HG03175 (cell line): Measurements from ENCODE around the gene CRTAC1.

Experiments used
- ATAC-seq: cut with Tn5 transposase; IDR thresholded peaks from one replicate; pipeline ENCODE4 v1.9.1; 2021; ENCODE audit warnings: mild to moderate bottlenecking, moderate library complexity; ENCODE audit not compliant: unreplicated experiment

CRTAC1 gene

GRCh38 chr10:97901381-97901780 lies 129.0 kb downstream of the CRTAC1 start:
- ATAC-seq = no peak

- no peak for ATAC-seq
Observed at GRCh38 chr10:97898429-97898828, 132.0 kb downstream of the CRTAC1 start.

- ATAC-seq = no peak
Observed at GRCh38 chr10:97896756-97897358, 133.6 kb downstream of the CRTAC1 start.

DNA sequence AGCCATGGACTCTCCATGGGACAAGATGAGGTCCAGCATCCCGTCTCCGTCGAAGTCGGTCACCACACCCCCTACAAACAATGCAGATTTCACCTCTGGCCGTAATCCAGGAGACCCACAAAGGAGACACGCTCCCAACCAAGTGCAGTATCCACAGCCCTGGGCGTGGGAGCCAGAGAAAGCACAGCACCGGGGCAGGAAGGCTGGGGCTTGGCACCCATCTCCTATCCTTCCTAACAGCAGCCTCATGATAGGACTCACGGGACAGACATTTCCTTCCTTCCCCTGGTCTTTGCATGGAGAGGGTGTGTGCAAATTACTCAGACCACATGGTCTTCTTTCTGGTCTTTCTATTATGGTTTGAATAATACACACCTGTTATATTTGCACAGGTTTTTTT lies 134.5 kb downstream of the CRTAC1 start:
- no peak for ATAC-seq

DNA sequence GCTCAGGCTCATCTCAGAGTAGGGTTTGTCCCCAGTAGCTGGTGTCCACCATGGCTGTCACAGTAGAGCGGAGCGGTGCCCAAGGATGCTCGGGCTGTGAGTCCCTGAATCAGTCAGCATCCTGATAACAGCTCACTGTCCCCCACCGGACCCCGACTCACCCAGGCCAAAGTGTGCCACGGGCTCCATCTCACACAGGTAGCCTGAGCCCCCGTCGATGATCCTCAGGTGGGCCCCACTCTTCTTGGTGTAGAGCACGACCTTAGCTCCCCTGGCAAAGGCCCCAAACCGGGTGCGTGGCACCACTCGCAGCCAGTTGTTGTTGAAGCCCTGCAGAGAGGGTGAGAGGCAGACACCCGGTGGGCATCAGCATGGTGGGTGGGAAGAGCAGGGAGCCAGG lies 135.3 kb downstream of the CRTAC1 start:
- ATAC-seq = no peak

DNA sequence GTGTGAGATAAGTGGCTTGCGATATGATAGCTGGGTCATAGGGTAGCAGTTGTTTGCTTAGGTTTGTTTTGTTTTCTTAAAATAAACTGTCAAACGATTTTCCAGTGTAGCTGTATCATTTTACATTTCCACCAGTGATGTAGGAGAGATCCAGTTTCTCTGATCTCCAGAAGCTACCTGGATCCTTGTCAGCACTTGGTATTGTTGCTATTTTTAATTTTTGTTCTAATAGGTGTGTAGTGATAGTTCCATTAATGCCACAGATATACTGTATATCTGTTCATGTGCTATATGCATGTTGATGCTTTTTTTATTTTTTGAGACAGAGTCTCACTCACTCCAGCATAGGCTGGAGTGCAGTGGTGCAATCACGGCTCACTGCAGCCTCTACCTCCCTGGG lies 136.3 kb downstream of the CRTAC1 start:
- no peak for ATAC-seq

GRCh38 chr10:97892939-97893338 lies 137.5 kb downstream of the CRTAC1 start:
- ATAC-seq = no peak

DNA sequence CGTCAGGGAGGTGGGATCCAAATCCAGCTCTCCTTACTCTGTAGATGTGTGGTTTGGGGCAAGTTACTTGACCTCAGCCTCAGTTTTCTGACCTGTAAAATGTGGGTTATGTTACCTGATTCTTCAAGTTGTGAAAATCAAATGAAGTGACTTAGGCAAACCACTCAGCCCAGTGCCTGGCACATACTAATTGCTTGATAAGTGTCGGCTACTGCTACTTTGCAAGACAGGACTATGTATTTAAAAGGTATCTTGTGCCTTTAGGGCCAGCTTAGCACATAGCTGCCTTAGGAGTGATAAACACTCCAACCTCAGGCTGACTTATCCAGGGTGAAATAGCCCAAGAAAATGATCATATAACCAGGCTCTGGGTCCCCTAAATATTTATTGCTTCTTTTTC lies 137.9 kb downstream of the CRTAC1 start:
- no peak for ATAC-seq

GRCh38 chr10:97891497-97892167 lies 138.8 kb downstream of the CRTAC1 start:
- no peak for ATAC-seq

- ATAC-seq = no peak
Observed at GRCh38 chr10:97889461-97890265, 140.8 kb downstream of the CRTAC1 start.

DNA sequence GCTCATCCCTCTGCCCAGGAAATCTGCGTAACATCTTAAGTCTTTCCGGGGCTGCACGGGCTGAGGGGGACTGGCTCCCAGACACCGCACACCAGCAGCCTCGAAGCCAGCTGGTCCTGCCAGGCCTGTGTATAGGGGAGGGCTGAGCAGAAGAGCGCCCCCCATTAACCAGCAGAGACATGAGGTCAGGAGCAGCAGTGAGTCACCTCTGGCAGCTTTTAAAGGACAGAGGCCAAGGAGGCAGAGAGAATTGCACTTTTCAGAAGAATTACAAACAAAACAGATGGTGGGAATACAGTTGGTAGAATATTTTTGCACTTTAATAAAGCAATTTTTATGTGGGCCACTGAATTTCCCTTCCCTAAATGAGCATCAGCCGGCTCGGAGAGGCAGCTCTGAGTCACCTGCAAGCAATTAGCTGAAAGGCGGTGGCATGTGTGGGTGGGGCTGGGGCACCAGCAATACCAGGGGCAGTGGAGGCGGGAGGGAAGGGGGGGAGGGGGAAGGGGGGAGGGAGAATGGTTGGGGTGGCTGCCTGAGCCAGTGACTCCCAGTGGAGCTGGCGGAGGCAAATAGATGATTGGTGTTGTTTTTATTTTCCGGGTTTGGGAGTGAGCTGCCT lies 141.7 kb downstream of the CRTAC1 start:
- no peak for ATAC-seq

DNA sequence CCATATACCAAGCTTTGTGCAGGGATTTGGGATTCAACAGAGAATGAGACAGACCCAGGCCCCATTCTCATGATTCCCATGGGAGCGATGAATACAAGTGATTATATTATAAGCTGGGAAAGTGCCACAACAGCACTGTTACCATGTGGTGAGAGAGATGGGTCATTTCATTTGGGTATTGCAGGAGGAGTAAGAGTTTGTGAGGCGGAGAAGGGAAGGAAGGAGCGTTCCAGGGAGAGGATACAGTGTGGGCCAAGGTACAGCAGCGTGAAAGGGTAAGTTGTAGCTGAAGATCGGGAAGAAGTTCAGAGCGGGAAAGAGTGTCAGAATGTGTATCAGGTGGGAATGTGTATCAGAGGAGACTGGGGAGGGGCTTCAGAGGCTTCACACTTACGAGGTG lies 142.3 kb downstream of the CRTAC1 start:
- no peak for ATAC-seq

GRCh38 chr10:97887399-97887798 lies 143.0 kb downstream of the CRTAC1 start:
- no peak for ATAC-seq

DNA sequence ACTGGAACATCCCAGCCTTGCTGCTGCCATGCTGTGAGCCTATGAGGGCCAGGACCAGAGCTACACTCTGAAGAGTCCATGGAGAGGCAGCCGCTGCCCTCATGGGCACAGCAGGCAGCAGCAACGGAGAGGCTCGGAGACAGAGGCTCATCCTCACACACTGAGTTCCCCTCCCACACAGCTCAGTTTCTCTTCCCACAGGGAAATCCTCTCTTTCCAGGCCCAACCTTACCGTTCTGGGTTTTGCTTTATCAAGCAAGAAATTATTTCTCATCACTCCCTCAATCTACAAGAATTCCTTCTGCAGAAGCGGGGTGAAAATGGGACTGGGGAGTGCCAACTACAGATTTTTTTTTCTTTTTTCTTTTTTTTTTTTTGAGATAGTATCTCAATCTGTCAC lies 144.1 kb downstream of the CRTAC1 start:
- no peak for ATAC-seq

DNA sequence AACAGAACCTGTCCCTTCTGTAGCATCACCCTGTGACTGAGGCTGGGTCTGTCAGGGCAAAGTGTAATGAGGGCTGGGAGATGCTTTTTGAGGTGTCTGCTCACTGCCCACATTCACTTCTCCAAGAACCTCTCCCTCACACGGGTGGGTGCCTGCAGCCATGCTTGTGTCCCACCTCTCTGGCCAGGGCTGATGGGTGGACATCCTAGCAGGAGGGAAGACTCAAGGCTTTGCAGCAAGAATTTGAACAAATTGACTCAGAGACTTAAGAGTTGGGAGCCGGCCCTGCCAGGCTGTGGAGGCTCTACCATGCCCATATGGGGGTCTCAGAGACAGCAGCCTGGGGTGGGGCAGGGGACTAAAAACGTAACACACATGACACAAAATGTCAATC lies 147.3 kb downstream of the CRTAC1 start:
- ATAC-seq = no peak

DNA sequence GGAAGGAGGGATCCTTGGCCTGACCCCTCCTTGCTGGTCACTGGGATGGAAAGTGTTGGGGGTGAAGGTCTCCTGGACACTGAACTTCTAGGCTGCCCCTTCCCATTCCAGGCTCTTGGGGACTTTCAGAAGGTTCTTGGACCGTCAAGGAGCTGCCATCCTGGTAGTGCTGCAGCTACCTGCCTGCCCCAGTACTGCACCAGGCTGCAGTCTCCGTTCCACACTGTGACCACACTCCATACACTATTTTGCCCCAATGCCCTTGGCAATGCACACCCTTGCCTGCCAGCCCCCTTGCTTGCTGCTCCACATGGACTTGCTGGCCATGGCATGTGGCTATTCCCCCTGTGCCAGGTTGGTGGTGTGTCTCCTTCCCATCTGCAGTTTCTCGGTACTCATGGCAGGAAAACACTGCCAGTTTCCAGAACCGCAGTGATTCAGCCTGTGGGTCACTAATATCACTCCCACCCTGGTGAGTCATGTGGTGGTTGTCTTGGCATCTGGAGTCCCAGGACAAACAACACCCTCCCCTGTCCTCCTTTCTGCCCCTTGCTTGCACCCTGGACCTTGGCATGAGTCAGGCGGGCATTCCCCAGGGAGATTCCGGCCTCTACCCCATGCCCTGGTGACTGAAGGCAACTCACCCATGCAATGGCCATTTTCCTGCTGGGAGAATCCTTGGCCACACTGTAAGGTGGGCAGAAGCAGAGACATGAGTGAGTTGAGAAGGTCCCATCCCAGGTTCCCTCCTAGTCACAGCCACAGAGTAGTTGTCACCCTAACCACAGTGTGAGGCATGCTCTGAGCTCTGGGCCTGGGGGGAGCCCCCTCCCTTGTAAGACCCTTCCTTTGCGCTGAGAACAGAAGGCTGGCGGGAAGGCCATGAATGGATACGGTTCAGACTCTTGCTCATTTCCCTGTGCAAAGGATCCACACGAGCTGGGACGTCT lies 148.0 kb downstream of the CRTAC1 start:
- ATAC-seq = no peak

- no peak for ATAC-seq
Observed at GRCh38 chr10:97880109-97880508, 150.3 kb downstream of the CRTAC1 start.

DNA sequence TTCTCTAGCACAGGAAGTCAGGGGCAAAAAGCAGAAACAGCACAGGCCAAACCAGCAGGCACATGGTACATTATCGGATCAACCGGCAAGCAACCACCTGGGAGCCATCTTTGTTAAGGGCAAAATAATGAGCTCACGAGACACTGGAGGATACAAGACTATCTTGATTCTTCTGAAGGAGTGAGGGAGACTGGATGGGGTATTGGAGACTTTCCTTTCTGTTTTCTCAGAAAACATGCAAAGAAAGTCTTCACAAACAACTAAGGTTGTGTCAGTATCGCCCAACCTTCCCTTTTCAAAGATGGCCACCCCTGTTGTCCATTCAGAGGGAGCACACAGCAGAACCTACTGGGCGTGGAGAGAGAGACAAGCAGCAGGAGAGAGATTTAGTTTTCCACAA lies 151.2 kb downstream of the CRTAC1 start:
- ATAC-seq = no peak

DNA sequence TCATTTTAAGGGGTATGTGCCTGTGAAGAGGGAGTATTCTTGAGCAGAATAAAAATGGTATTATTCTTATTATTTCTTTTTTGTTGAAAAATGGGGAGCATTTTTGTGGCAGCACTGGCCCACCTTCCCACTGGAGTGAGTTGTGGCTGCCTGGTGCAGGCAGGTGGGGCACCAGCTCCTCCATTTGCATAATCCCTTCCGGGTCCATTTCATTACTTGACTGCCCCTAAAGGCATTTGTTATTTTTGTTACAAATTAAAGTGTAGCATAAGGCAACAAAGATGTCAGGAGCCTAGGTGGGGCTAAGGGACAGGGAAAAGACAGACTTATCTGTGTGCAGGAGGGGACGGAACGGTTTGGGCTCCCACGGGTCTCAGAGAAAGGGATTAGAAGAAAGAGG lies 154.0 kb downstream of the CRTAC1 start:
- ATAC-seq = no peak

DNA sequence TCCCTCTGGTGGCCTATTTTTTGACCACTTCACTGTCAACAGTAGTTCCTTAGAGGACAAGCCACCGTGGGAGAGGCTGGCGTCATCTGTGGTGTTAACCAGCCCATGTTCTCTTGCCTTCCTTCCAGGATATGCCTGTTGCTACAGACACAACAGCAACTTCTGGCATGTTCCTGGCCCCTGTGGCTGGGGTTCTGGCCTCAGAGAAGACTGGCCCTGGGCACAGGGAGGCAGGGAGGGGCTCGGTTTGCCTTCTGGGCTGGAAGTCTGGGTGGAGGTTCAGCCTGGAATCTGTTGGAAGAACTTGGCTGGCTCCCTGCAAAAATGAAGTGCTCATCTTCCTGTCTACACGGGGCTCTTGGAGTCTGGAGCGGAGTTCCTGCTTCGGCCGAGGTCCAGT lies 155.0 kb downstream of the CRTAC1 start:
- no peak for ATAC-seq

DNA sequence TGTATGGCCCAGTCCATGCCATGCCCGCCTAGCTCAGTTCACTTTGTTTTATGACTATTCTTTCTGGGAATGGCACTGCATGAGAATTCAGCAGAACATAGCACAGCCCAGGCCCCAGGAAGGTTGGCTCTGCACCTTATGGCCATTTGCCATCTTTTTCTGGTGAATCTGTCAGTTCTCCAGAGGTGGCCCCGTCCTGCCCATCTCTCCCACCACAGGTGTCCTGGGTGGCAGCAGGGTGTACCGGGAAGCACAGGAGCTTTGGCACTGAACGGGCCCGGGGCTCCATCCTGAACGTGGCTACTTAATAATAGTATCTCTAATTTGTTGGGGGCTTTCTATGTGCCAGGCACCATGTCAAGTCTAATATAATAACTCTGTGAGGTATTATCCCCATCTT lies 156.1 kb downstream of the CRTAC1 start:
- no peak for ATAC-seq
